H1 (cell line): ENCODE measurements around the gene ADARB2. TPM values are rescaled to one million over a fixed set of nuclear protein-coding genes. Genes with fewer than 3 reads are reported as not detected.

ENCODE experiments used
- CTCF ChIA-PET: fragments of 300-600 bp; sonication (Branson Sonifier 250); formaldehyde crosslinking; loops from one replicate; lab custom pipeline; 2021; ENCODE audit not compliant: partially characterized antibody; lab: Charles Lee
- POLR2A ChIA-PET: fragments of 300-600 bp; sonication (Branson Sonifier 250); formaldehyde crosslinking; loops from one replicate; lab custom pipeline; 2021; ENCODE audit warnings: inconsistent platforms; ENCODE audit not compliant: partially characterized antibody; lab: Charles Lee
- DNase-seq, 2 experiments: peaks; one replicate each; pipeline versions ENCODE4 v3.0.0 to v3.0.0-alpha.2; 2010 to 2022; ENCODE audit warnings: low spot score in 2 of 2, low read depth in 1 of 2, mixed read lengths in 1 of 2
- FAIRE-seq: peaks from 2 replicates; lab custom pipeline; 2011; peaks lifted over from hg19 to GRCh38; lab: Jason Lieb, UNC
- H2AFZ ChIP-seq: 2 replicates; pipeline ENCODE4 v1.8.1; 2012; ENCODE audit warnings: low read length, inconsistent platforms
- H2AK5ac ChIP-seq: 2 replicates; pipeline ENCODE4 v1.6.1; 2013; ENCODE audit warnings: low read depth, low read length
- H2BK120ac ChIP-seq: replicated peaks from 2 replicates; pipeline ENCODE3; 2013; ENCODE audit warnings: low read depth, low read length, inconsistent platforms
- H2BK12ac ChIP-seq: 2 replicates; pipeline ENCODE4 v1.6.1; 2013; ENCODE audit warnings: low read depth, low read length
- H2BK15ac ChIP-seq: 2 replicates; pipeline ENCODE4 v1.6.1; 2013; ENCODE audit warnings: low read length
- H2BK20ac ChIP-seq: 2 replicates; pipeline ENCODE4 v1.6.1; 2013; ENCODE audit warnings: low read length
- H2BK5ac ChIP-seq: 2 replicates; pipeline ENCODE4 v1.6.1; 2013; ENCODE audit warnings: low read depth, low read length
- H3K14ac ChIP-seq: 2 replicates; pipeline ENCODE4 v1.6.1; 2013; ENCODE audit warnings: inconsistent platforms; ENCODE audit not compliant: insufficient read length
- H3K18ac ChIP-seq: 2 replicates; pipeline ENCODE4 v1.6.1; 2013; ENCODE audit warnings: low read length; ENCODE audit errors: extremely low read depth
- H3K23ac ChIP-seq: 2 replicates; pipeline ENCODE4 v1.6.1; 2013; ENCODE audit warnings: inconsistent platforms; ENCODE audit not compliant: insufficient read length
- H3K23me2 ChIP-seq: 2 replicates; pipeline ENCODE4 v1.6.1; 2013; ENCODE audit warnings: low read depth, low read length
- H3K27ac ChIP-seq: 2 replicates; pipeline ENCODE4 v1.6.1; 2011; ENCODE audit warnings: low read depth, low read length, inconsistent platforms
- H3K27me3 ChIP-seq, 4 experiments: replicated peaks in 1 of 4; 1 replicate in 1 of 4; 2 replicates in 3 of 4; pipeline versions ENCODE4 v1.6.1 to v1.8.1; 2011 to 2013; ENCODE audit warnings: low read length in 3 of 4, mild to moderate bottlenecking in 3 of 4, inconsistent platforms in 2 of 4, mixed read lengths in 2 of 4, moderate library complexity in 1 of 4; ENCODE audit not compliant: control insufficient read depth in 3 of 4, insufficient read depth in 3 of 4; ENCODE audit errors: extremely low read depth in 1 of 4
- H3K36me3 ChIP-seq, 4 experiments: 2 replicates each; pipeline versions ENCODE4 v1.6.1 to v1.8.1; 2011 to 2013; ENCODE audit warnings: mild to moderate bottlenecking in 4 of 4, low read length in 3 of 4, moderate library complexity in 2 of 4, control low read depth in 1 of 4, inconsistent platforms in 1 of 4; ENCODE audit not compliant: insufficient read depth in 4 of 4, control insufficient read depth in 2 of 4
- H3K4ac ChIP-seq: replicated peaks from 2 replicates; pipeline ENCODE3; 2013; ENCODE audit warnings: low read length, low read depth, mixed read lengths, inconsistent platforms; ENCODE audit not compliant: insufficient read length
- H3K4me1 ChIP-seq, 4 experiments: replicated peaks in 1 of 4; 1 replicate in 1 of 4; 2 replicates in 3 of 4; pipeline versions ENCODE4 v1.6.1 to v1.8.1; 2011 to 2013; ENCODE audit warnings: low read length in 3 of 4, inconsistent platforms in 2 of 4, mixed read lengths in 1 of 4; ENCODE audit not compliant: insufficient read depth in 4 of 4, control insufficient read depth in 3 of 4
- H3K4me2 ChIP-seq, 2 experiments: 2 replicates each; pipeline versions ENCODE4 v1.6.1 to v1.8.1; 2011 to 2013; ENCODE audit warnings: low read depth in 2 of 2, low read length in 2 of 2, control low read depth in 1 of 2, inconsistent platforms in 1 of 2, mild to moderate bottlenecking in 1 of 2; ENCODE audit not compliant: insufficient read depth in 1 of 2
- H3K4me3 ChIP-seq, 4 experiments: fragments of 200-600, 300-600 bp in 1 of 4; sonication (generic), shearing (Covaris generic), sonication (Bioruptor Twin) in 1 of 4; 2 replicates each; pipeline versions ENCODE4 v1.5.1 to v1.8.1; 2011 to 2016; ENCODE audit warnings: low read length in 4 of 4, low read depth in 3 of 4, control low read depth in 2 of 4, inconsistent platforms in 2 of 4, mild to moderate bottlenecking in 2 of 4, mixed read lengths in 1 of 4, moderate library complexity in 1 of 4; ENCODE audit not compliant: insufficient read depth in 2 of 4; ENCODE audit errors: extremely low read depth in 1 of 4
- H3K56ac ChIP-seq: replicated peaks from 2 replicates; pipeline ENCODE3; 2013; ENCODE audit warnings: low read depth, mild to moderate bottlenecking, mixed read lengths, low read length, inconsistent platforms; ENCODE audit not compliant: insufficient read length
- H3K79me1 ChIP-seq: 2 replicates; pipeline ENCODE4 v1.6.1; 2013; ENCODE audit warnings: low read depth, low read length, control low read depth
- H3K79me2 ChIP-seq, 2 experiments: 2 replicates each; pipeline versions ENCODE4 v1.6.1 to v1.8.1; 2012 to 2013; ENCODE audit warnings: low read length in 2 of 2, mild to moderate bottlenecking in 2 of 2, inconsistent platforms in 1 of 2; ENCODE audit not compliant: insufficient read depth in 2 of 2, control insufficient read depth in 1 of 2
- H3K9ac ChIP-seq, 4 experiments: replicated peaks in 1 of 4; 1 replicate in 1 of 4; 2 replicates in 3 of 4; pipeline versions ENCODE4 v1.6.1 to v1.8.1; 2011 to 2013; ENCODE audit warnings: low read depth in 3 of 4, low read length in 3 of 4, control low read depth in 2 of 4, mild to moderate bottlenecking in 2 of 4, moderate library complexity in 2 of 4, inconsistent platforms in 1 of 4; ENCODE audit errors: extremely low read depth in 1 of 4
- H3K9me3 ChIP-seq, 2 experiments: 2 replicates each; pipeline versions ENCODE4 v1.6.1 to v1.8.1; 2012 to 2013; ENCODE audit warnings: mild to moderate bottlenecking in 2 of 2, moderate library complexity in 2 of 2, control low read depth in 1 of 2, inconsistent platforms in 1 of 2, low read depth in 1 of 2, low read length in 1 of 2, mixed read lengths in 1 of 2; ENCODE audit not compliant: insufficient read depth in 2 of 2
- H4K20me1 ChIP-seq, 2 experiments: replicated peaks in 1 of 2; 2 replicates each; pipeline versions ENCODE3 to v1.8.1; 2011 to 2013; ENCODE audit warnings: inconsistent platforms in 2 of 2, low read length in 2 of 2, mild to moderate bottlenecking in 1 of 2; ENCODE audit not compliant: insufficient read depth in 2 of 2, control insufficient read depth in 1 of 2
- H4K5ac ChIP-seq: 2 replicates; pipeline ENCODE4 v1.6.1; 2013; ENCODE audit warnings: low read length, low read depth, mixed read lengths, inconsistent platforms; ENCODE audit not compliant: insufficient read length
- H4K8ac ChIP-seq: 2 replicates; pipeline ENCODE4 v1.8.0; 2013; ENCODE audit warnings: mild to moderate bottlenecking, moderate library complexity, low read length, inconsistent platforms; ENCODE audit not compliant: insufficient read depth; ENCODE audit errors: extremely low read depth
- H4K91ac ChIP-seq: replicated peaks from 2 replicates; pipeline ENCODE3; 2013; ENCODE audit warnings: low read length, mixed read lengths, inconsistent platforms; ENCODE audit not compliant: insufficient read length
- ASH2L ChIP-seq: fragments of 200-600, 300-600 bp; sonication (generic); IDR thresholded peaks from one replicate; pipeline ENCODE4 v1.7.1; 2017; ENCODE audit warnings: low read length
- FOSL1 ChIP-seq: IDR thresholded peaks from 2 replicates; pipeline ENCODE4 v1.6.1; 2011; ENCODE audit warnings: mild to moderate bottlenecking, low read depth, low read length, moderate library complexity; ENCODE audit not compliant: insufficient read depth
- GABPA ChIP-seq: IDR thresholded peaks from 2 replicates; pipeline ENCODE4 v1.6.1; 2011; ENCODE audit warnings: mild to moderate bottlenecking, low read length, moderate library complexity, borderline replicate concordance; ENCODE audit not compliant: insufficient read depth
- NRF1 ChIP-seq: IDR thresholded peaks from 2 replicates; pipeline ENCODE4 v1.6.1; 2011; ENCODE audit warnings: mild to moderate bottlenecking, low read depth, low read length, improper control_type of control experiment
- POLR2A ChIP-seq, 2 experiments: IDR thresholded peaks; 1 replicate in 1 of 2; 2 replicates in 1 of 2; pipeline ENCODE4 v1.6.1; 2011; ENCODE audit warnings: low read depth in 2 of 2, low read length in 2 of 2, mild to moderate bottlenecking in 2 of 2; ENCODE audit errors: control extremely low read depth in 1 of 2
- WGBS, 2 experiments: shearing (Covaris generic) in 1 of 2; methylation state at CpG; one replicate each; pipeline versions ENCODE4 v1.1.6 to v1.1.7; 2013 to 2015; ENCODE audit warnings: low lambda C conversion rate in 2 of 2, mixed read lengths in 2 of 2, inconsistent platforms in 1 of 2, low coverage in 1 of 2, missing lambda C conversion rate in 1 of 2; ENCODE audit not compliant: insufficient replicate concordance in 2 of 2, insufficient coverage in 1 of 2, insufficient read length in 1 of 2; ENCODE audit errors: extremely low coverage in 1 of 2, missing lambda C conversion rate in 1 of 2; 5-methylcytosine and 5-hydroxymethylcytosine counted together
- polyA plus RNA-seq, 7 experiments: library from polyadenylated mRNA; depleted of rRNA in 3 of 7; stranded (reverse) in 5 of 7; unstranded in 2 of 7; fragments of >200 nt in 5 of 7; fragments of 200-250 nt in 2 of 7; gene quantifications; 1 replicate in 5 of 7; 2 replicates in 1 of 7; 4 replicates in 1 of 7; pipeline versions ENCODE4 v1.2.1 to v1.2.3, GENCODE V29; 2011 to 2013; ENCODE audit warnings: missing spikeins in 2 of 7, mixed read lengths in 2 of 7
- total RNA-seq: library from RNA; stranded (reverse); fragmentation: NEBNext Ultra II Directional; extraction: Animal tissue kit (Norgen Biotek cat#: 25700); gene quantifications from 2 replicates; pipeline ENCODE4 v1.2.1, GENCODE V29; 2021

ADARB2 gene
- total and polyA plus RNA-seq, 2 of the 8 experiments (the other 6 are each of a cell fraction or from before 2014, with no cell fraction given), result 2.2 to 2.8 TPM

GRCh38 chr10:1413823-1414222 is 323.5 kb downstream of the ADARB2 start:
- H2BK20ac ChIP-seq, result no peak overlapping the region
- H2AFZ ChIP-seq, result no peak overlapping the region
- H3K14ac ChIP-seq, result no peak overlapping the region
- no peak for DNase-seq
- H3K4me1 ChIP-seq, result no peaks in the 10 kb centered on the region
- no peak overlapping the region for H4K8ac ChIP-seq
- H2BK12ac ChIP-seq, result no peak overlapping the region
- no peaks in the 10 kb centered on the region for H3K36me3 ChIP-seq
- H3K79me2 ChIP-seq, result no peaks in the 10 kb centered on the region
- no peak overlapping the region for H2AK5ac ChIP-seq
- no peak overlapping the region for H4K91ac ChIP-seq
- no peaks in the 10 kb centered on the region for H4K20me1 ChIP-seq
- H3K4ac ChIP-seq, result no peak overlapping the region
- no peak overlapping the region for H3K9ac ChIP-seq
- no peak for FAIRE-seq
- no peak overlapping the region for H3K18ac ChIP-seq
- no peak overlapping the region for H3K4me3 ChIP-seq
- H3K23ac ChIP-seq, result no peak overlapping the region
- ChIA-PET CTCF (interaction anchor here (3.5 kb wide), 1 partner anchor 10 kb away, joined by 23 read pairs; no protein-coding TSS in a partner anchor), POLR2A (no interaction called here)
- no peak overlapping the region for H2BK15ac ChIP-seq
- peaks cover 7% of the 10 kb centered on the region; the same call in 1 of the 2 replicates for H3K23me2 ChIP-seq
- H4K5ac ChIP-seq, result no peak overlapping the region
- H2BK5ac ChIP-seq, result no peak overlapping the region
- no peaks in the 10 kb centered on the region; the same call in 1 of the 2 replicates for H3K79me1 ChIP-seq
- H3K9me3 ChIP-seq, result no peaks in the 10 kb centered on the region; a peak in 1 of 4 replicates
- WGBS, 2 experiments, result 91% methylated on average over 7 of the region's 7 CpGs; no CpG with 5 or more reads in 1 of the 2 experiments
- no peak overlapping the region for H2BK120ac ChIP-seq
- no peak overlapping the region for H3K27ac ChIP-seq
- H3K27me3 ChIP-seq, result no peaks in the 10 kb centered on the region; a peak in 1 of 7 replicates
- H3K4me2 ChIP-seq, result no peak overlapping the region
- H3K56ac ChIP-seq, result no peak overlapping the region
- TF ChIP-seq FOSL1, result no peak
- no peak for TF ChIP-seq GABPA
- no peak for TF ChIP-seq NRF1
- no peak for TF ChIP-seq POLR2A (IDR thresholded peaks at IDR 0.05; ENCODE audit: control extremely low read depth in 1 of 2, low read depth in 2 of 2, low read length in 2 of 2)
- no peak for TF ChIP-seq ASH2L
